GM18508 (cell line): ENCODE measurements around the gene TRPV3.
"Not testable (repeated sequence)": the region's sequence is repeated elsewhere in the genome, so short reads cannot be mapped to it uniquely, and the experiment has no call there.

Source experiments
- ATAC-seq: cut with Tn5 transposase; IDR thresholded peaks from one replicate; pipeline ENCODE4 v1.9.1; 2021; ENCODE audit warnings: moderate number of reproducible peaks; ENCODE audit not compliant: insufficient read depth, unreplicated experiment

Gene TRPV3

DNA sequence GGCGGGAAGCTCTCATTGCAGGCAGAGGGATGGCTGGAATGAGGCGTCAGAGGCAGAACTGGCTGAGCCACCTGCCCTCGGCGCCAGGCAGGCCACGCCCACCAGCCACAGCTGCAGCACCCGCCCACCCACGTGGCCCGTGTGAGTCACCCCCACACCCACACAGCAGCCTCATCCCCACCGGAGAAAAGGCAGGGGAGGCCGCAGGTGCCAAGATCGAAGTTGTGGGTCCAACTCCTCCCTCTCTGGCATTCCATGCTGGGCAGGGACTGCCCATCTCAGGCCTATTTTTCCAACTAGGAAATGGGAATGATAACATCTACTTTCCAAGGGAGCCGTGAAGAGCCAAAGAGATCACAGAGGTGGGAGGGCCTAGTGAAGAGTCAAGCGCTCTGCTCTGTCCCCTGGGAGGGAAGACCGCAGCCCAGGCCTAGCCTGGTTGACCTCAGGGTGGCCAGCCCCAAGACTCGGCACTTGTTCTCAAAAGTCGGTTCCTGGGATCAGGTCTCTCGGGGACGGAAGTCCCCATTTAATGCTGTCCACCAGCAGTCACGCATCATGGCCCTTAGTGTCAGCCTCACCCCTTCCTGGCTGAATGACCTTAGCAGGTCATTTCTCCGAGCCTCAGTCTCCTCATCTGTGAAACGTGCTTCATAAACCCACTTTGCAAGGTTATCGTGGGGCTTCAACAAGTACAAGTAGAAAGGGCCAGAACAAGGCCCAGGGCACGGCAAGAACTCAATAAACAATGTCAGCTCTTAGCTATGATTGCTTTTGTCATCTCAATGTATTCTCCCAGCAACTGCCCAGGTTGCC is at the start of gene TRPV3:
Gene TRPV3, minus strand, starts transcription at position 45 of the 816 bp plus-strand sequence. CDS start 2,962 bp downstream, outside the sequence.
- ATAC-seq, result no peak

DNA sequence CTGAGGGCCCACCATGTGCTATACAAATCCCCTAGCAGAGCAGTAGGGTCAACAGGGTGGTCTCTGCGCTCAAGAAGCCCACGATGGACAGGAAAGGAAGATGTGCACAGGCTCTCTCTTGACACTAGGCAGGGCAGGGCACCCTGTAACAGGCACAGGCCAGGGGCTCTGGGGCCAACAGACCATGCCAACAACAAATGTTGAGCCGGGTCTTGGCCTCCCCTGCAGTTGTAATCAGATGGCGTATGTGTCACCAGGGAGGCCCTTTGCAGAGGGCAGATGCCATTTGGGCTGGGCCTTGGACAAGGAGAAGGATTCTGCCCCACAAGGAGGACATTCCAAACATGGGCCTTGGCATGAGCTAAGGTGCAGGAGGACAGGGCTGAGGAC is 46.3 kb upstream of the TRPV3 start:
- no peak for ATAC-seq

DNA sequence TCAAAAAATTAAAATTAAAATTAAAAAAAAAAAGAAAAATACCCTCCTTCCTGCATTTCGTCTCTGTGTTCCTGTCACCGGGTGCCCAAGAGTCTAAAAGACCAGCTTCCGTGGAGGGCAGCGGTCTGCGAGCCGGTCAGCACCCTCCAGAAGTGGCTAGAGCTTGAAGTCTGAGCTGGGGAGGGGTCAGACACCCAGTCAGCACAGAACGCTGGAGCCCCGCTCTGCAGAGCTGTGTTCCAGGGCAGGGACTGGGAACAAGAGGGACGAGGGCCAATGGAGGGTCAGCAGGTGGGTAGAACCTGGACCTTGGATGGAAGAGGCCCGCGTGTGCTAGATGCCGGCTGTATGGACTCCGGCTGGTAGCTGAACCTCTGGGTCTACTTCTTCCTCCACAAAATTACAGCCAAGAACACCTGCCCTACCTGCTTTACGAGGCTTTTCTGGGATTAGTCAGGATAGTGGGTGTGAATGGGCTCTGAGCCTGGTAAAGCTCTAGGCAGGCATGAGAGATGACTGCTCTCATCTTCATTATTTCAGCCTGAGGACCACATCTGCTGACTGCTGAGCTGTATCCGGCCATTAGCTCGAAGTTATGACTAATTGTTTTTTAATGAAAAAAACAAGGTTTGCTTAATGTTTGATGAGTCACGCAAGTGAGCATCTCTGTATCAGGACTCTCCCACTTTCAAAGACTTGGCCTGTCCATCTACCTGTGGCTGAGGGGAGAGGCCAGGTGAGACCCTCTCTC is 45.7 kb upstream of the TRPV3 start:
- ATAC-seq, result no peak

DNA sequence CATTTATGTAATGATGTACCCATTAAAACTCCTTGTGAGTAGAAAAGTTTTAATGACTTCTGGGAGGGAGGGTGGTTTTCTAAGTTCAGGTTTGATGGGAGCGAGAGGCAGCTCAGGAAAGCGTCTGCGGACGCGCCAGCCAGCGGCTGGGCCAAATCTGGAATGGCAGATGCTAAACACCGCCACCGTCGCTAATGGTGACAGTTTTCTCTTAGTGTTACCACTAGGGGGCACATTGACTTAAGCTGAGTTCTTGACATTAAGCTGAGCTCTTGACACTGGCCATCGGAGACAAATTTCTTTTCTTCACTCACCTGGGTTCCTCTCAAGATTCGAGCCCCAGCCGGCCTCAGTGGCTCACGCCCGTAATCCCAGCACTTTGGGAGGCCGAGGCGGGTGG is 44.9 kb upstream of the TRPV3 start:
- ATAC-seq, result no peak

DNA sequence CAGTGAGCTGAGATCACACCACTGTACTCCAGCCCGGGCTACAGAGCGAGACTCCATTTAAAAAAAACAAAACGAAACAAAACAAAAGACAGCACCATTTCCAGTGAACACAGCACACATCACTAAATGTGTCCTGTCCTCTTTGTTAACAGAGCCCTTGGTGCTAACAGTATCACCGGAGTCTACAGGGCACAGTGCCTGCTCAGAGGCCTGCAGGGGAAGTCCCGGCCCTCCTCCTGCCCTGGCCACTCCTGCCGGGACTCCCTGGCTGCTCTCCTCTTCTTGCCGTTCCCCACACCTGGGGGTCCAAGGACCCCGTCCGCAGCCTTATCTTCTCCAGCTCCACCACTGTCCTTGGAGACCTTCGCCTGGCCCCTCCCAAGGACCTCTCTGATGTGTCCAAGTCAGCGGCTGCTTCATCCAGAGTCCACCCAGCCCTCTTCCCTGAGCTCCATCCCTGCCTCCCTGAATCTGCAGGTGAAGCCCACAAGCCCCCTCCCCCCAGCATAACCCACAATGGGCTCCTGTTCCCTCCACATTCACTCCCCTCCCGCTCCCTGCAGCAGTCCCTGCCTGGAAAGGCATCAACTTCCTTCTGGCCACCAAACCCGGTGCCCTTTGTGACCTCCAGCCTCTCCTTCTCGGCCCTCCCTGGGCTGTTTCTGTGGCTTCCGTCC is 43.1 kb upstream of the TRPV3 start:
- ATAC-seq, result no peak

DNA sequence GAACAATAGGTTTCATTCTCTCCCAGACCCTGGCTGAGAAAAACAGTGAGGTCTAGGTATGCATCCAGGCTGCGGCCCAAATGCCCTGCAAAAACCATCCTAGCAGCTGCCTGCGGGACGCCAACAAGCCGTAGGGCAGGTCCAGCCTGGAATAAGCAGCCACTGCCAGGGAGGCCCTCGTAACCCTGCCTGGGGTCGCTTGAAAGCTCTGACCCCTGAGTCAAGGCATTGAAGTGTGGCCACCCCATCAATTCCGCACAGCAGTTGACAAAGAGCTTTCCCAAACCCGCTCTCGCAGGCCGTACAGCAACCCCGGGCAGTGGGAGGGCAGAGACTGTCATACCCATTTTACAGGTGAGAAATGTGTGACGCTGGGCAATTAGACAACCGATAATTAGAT is 40.5 kb upstream of the TRPV3 start:
- ATAC-seq, result no peak

DNA sequence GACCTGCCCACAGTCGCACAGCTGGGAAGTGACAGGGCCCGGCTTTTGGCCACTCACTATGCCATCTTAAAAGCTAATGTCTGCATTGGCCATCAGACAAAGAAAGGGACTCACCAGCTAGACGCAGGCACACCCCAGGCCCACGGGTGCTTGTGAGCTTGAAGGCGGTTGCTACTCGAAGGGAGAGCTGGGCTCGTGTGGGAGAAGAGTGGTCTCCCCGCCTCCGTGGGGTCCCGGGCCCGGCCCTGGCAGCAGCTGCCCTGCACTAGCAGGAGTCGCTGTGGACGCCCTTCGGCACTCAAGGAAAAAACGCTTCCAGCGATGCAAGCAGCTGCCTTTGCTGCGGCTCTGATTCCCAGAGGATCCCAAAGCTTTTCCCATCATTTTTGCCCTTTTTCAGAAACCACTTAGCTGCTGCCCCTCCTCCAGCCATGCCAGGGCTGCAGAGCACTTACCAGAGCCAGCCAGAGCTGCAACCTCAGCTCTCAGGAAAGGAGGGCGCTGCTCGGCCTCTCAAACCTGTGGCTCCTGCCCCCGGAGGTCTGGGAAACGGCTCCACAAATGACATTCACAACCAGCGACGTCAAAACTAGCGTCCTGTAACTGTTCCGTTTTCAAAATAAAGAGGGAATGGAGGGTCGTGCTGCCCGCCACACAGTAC is 39.3 kb upstream of the TRPV3 start:
- ATAC-seq, result no peak

DNA sequence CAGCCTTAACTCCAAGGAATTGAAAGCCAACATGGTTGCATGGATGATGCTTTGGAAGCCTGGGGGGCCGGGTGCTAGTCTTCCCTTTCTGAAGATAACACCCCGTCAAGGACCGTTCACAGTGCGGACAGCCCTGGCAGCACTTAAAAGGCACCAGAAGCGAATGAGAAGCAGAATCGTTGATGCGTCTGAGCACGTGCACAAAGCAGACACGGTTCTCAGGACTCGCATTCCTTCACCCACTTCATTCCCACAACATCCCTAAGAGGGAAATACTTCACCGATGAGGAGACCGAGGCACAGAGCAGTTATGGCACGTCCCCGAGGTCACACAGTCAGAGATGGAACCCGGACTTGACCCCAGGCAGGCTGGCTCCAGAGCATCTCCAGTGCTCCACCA is 37.4 kb upstream of the TRPV3 start:
- no peak for ATAC-seq

DNA sequence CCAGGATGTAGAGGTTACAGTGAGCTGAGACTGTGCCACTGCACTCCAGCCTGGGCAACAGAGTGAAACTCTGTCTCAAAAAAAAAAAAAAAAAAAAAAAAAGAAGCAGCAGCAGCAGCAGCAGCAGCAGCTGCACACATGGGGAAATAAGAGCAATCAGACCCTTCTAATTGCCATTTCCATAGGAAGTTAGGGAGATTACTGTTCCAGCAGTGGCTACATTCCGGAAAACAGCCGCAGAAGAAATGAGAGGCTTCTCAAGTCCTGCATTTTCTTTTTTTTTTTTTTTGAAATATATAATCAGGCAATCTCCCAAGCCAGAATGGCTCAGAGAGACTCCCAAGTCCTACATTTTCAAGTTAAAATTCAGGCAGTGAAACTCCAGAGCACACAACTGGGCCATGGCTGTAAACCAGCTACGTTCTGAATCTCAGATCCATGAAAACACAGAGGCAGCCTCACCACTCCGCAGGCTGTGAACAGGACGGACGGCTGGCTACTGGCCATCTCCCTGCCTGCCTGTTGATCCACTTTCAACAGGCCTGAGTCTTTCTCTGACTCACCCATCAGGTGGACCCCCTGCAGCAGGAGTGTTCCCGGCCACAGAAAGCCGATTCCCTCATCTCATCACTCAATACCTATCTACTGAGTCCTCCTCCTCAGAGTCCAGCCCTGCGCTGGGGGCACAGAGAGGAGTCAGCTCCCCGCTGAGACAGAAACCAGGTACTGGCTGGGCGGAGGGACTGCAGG is 36.6 kb upstream of the TRPV3 start:
- ATAC-seq, result no peak

DNA sequence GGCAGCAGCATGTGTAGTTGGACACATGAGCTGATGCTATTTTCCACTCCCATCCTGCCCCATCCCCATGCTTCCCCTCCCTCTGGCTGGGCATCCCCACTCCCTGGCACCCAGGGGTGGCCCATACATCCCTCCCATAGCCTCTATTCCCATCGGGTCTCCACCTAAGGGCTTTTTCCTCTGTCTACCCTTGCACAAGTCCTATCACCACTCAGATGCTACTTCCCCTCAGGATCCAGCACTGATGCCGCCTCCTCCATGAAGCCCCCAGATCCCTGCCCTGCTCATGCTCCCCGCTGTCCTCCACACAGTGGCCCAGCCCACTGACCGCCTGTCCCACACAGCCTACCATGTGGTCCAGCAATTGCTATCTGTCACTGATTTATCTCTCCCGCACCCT is 35.8 kb upstream of the TRPV3 start:
- no peak for ATAC-seq

DNA sequence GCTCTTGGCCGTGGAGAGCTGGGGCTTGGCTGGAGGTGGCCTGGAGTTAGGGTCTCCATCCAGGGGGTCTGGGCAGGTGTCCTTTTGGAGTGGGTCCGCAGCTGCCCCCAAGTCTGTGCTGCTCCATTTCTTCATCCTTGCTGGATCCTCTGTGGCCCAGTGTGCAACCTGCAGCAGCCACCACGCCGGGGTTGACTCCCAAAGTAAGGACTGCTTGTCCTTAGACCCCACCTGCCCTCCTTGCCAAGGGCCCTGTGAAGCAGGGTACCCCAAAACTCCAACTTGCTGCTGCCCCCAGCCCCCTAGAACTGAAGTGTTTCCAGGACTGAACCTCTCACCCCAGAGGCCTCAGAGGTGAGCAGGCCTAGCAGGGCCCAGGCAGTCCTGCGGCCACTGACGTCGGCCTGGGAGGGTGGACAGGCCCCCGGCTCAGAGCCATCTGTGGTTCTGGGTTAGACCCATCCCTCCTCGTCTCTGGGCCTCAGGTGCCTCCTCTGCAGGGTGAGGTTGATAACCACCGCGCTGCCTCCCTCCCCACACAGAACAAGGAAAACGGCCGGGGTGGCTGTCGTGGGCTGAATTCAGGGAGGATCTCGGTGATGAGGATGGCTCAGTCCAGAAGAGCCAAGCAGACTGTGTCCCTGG is 34.7 kb upstream of the TRPV3 start:
- no peak for ATAC-seq

DNA sequence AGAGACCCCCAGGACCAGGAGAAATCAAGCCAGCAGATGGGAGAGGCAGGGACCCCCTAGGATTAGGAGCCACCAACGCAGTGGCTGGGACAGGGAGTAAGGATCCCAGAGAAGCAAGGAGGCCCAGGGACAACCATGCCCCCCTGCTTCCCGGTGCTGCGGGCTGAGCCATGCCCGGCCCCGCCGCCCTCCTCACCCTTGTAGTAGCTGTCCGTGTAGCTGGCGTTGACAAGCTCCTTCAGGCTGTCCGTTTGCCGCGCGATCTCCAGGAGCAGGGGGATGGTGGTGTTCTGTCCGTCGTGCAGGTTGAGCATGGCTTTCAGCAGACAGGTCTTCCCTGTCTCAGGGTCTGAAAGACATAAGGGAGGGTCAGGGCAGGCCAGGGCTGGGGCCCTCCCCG is 33.2 kb upstream of the TRPV3 start:
- ATAC-seq, result no peak

DNA sequence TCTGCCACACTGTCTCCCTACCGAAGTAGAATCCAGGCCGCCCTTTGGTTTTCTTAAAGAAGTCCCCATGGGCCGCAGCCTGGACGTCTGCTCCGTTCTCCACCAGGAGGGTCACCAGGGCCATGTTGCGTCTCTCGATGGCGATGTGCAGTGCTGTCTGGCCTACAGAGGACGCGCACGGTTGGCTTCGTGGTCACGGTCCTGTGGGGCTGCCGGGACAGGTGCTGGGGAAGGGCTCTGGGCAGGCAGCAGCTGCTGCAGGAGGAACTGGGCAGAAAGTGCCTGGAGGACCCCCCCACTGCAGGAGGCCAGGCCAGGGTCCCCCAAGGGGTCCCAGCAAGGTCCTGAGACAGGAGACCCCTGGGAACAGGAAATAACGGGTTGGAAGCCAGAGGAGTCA is 32.6 kb upstream of the TRPV3 start:
- no peak for ATAC-seq

DNA sequence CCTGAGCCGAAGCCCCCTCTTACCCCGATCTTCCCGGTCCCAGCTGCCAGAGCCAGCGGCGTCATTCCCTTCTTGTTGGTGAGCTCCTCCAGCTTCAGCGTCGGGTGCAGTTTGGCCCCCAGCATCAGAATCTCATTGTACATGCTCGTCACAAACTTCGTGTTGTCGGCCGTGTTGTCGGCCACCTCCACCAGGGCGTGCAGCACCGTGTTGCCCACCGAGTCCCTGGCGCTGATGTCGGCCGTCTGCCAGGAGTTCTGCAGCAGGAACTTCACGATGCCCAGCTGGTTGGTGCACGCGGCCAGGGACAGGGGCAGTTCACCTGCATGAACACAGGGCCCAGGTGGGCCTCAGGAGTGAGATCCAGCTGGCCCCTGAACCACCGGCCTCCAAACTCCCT is 32.2 kb upstream of the TRPV3 start:
- no peak for ATAC-seq

DNA sequence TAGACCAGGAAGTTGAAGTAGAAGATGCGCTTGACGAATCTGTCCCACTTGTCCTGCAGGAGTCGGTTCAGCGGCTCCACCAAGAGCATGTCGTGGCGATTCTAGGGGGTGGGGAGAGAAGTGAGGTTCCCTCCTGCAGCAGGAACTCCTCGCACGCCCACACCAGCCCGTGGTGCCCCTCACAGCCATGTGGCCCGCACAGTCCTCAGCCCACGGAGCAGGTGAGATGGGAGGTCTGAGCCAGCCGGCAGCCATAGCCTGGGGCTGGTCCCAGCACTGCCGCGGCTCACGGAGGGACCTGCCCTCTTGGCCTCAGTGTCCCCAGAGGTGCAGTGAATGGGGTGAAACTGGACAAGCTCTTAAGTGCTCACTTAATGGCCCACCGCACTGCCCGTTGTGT is 28.2 kb upstream of the TRPV3 start:
- no peak for ATAC-seq

DNA sequence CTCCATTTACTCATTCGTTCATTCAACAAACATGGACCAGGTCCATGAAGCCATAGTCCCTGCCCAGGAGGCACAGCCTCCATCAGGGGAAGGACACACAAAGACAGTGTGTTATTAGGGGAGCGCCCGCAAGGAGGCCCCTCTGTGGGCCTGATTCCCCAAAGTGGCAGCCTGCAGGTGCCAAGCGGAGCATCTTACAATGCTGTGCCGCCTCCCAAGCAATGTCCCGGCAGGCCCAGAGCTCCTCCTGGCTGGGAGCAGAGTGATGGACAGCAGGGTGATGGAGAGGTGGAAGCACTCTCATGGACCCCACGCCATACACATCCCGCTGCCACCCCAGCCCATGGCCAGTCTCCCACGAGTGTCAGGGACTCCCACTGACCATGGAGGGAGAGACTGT is 25.8 kb upstream of the TRPV3 start:
- no peak for ATAC-seq

DNA sequence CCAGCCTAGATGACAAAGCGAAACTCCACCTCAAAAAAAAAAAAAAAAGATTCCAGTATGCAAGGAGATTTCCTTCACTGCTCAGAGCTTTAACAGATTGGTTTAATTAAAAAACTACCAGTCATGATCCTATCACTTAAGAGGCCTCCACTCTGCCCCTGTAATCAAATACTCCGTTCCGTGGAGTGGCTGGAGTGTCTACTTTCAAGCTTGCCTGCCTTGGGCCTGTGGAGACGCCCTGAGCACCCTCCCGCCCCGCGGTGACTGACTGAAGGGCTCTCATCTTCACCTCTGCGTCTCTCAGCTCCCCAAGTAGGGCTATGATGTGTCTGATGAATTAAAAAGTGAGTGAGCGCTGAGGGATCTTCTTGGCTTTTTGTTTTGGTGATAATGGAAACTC is 25.3 kb upstream of the TRPV3 start:
- no peak for ATAC-seq

DNA sequence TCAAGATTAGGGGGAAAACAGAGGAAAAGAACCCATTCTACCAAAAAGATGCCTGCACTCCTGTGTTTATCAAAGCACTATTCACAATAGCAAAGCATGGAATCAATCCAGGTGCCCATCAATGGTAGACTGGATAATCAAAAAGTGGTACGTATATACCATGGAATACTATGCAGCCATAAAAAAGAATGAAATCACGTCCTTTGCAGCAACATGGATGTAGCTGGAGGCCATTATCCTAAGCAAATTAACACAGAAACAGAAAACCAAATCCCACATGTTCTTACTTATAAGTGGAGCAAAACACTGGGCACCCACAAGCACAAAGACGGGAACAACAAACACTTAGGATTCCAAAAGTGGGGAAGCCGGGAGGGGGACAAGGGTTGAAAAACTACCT is 21.1 kb upstream of the TRPV3 start:
- ATAC-seq, result not testable (repeated sequence)

DNA sequence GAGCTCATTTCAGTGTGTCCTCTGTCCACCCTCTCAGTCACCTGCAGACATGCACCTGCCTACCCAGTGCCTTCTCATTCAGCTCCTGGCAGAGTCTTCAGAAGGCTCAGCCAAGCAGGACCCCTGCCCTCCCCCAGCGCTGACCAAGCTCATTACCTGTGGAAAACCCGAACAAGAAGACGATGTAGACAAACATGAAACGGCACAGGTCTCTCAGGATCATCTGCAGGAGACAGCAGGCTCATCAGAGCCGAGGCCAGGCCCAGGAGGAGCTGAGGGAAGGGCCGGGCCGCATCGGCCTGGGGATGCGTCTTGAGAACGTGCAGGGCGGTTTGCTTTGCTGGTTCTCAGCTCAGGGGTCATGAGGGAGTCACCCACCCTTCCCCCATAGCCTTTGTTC is 19.4 kb upstream of the TRPV3 start:
- no peak for ATAC-seq

DNA sequence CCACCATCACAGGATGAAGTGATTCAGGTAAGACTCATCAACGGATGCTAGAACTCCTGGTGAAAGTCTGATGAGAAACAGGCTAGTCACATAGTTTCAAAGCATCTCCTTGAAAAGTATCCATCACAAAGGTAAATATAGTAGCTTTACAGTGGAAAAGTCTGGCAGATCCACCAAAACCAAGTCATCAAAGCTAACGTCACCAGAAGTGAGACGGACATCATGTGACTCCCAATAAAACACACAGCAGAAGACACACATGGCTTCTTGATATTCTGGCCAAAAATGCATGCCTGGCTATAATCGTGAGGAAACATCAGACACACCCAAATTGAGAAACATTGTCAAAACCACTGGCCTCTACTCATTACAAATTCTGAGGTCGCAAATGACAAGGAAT is 17.9 kb upstream of the TRPV3 start:
- ATAC-seq, result no peak
